IPS-11a (cell line): Measurements from ENCODE around the gene KIF6.

ENCODE experiments used
- H3K4me3 ChIP-seq: one replicate; pipeline ENCODE4 v1.5.1; 2013; ENCODE audit warnings: low read depth, low read length, control low read depth

KIF6 gene

DNA sequence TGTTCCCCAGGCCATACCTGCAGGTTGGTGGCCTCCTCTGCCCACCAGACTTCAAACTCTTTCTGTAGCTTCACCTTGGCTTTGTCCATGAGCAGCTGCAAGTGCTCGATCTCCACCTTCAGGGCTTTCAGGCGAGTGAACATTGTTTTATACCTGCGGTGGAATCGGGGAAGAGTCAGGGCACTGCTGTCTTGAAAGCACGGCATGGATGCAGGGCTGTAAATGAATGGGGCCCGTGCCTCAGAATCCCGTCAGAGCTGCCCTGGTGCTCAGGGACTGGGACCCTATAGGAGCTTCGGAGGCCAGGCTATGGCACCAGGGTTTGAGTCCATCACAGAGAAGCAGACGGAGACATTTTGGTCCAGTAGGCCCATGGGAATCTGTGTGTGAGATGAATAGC is 364.8 kb downstream of the KIF6 start:
- H3K4me3 ChIP-seq, result no peak overlapping the region

DNA sequence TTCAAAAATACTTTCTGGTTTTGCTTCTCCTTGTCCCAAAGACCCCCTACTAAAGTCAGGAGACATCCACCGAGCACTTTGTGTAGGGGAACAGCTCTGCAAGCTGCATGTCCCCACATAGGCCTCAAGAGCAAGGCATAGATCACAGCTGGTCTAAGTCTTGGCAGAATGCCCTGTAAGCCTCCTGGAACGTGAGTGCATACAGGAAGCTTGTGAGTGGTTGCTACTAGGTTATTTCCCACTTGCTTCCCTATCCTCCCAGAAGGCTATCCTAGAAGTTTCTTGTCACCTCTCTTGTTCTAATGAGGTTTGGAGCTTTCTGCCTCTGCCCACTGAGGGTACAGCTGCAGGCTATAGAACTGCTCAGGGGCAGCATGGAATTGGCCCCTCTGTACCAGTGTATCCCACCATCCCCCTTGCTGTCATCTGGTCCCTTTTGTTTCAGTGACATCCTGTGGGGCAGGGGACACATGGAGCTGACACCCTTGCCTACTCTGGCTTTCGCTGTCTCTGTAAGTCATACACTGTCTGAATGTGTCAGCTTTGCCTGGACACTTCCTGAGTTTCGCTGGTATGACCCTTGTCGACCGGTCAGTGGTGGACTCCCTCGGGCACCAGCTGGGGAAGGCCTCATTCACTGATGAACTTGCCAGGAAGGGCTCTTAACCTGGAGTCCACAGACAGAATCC is 367.1 kb downstream of the KIF6 start:
- H3K4me3 ChIP-seq, result no peak overlapping the region

DNA sequence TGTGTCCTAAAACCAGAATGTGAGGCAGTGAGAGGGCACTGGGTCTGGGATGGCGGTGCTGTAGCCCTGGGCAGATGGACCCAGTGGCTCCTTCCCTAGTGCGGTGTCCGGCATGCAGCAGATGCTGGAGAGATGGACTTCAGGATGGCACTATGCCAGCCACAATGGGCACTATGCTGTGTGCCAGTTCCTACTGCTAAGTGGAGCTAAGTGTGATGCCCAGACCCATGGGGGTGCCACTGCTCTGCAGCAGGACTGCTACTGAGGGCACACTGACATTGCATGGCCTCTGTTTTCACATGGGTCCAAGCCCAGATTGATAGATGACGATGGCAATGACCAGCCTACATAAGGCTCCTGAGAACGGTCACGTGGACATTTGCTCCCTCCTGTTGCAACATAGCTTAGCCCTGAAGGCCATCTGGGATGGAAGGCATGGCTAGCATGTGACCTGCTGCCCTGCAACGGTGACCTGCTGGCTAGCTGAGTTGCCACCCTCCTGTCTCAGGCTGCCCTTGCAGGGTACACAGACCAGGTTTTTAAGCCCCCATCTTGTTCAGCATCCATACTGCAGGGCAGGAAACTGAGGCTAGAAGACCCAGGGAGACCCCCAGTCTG is 371.4 kb downstream of the KIF6 start:
- H3K4me3 ChIP-seq, result no peak overlapping the region

DNA sequence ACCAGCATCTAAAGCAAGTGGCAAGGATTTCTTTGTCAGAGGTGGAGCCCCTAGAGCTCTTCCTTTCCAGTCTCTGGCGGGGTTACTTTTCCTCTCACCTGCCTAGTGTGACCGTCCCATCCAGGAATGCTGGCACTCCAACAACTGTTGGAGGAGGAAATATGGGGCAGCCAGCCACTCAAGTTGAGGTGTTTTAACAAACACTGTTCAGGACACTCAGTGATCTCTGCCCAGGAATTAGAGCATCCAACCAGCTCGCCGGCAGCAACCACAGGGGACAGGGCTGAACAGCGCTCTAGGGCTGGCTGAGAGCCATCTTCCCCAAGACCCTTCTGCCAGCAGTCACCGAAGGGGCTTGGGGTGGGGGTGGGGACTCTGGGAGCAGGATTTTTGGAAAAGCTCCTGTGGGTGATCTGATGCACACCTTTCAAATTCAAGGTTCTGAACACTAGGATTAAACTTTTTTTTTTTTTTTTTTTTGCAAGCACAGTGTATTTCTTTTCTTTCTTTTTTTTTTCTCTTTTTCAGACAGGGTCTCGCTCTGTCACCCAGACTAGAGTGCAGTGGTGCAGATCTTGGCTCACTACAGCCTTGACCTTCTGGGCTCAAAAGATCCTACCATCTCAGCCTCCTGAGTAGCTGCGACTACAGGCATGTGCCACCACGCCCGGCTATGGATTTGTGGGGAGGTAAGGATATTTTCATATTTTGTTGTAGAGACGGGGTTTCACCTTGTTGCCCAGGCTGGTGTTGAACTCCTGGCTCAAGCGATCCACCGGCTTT is 374.3 kb downstream of the KIF6 start:
- H3K4me3 ChIP-seq, result no peak overlapping the region

DNA sequence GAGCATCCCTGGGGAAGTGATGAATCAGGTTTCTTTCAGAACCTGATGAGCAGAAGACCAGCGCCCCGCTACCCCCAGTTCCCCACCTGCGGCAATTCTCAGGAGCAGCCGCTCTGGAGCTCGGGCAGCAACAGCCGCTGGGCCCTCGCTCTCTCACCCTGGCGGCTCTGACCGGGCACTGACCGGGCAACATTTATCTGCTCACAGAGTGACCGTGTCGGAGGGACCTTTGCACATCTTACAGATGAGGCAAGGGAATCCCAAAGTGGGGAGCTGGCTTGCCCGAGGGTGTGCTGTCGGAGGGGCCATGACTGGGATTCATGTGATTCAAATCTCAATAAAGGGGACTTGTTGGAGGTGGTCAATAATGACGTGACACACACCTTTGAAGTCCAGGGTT is 376.5 kb downstream of the KIF6 start:
- no peak overlapping the region for H3K4me3 ChIP-seq

DNA sequence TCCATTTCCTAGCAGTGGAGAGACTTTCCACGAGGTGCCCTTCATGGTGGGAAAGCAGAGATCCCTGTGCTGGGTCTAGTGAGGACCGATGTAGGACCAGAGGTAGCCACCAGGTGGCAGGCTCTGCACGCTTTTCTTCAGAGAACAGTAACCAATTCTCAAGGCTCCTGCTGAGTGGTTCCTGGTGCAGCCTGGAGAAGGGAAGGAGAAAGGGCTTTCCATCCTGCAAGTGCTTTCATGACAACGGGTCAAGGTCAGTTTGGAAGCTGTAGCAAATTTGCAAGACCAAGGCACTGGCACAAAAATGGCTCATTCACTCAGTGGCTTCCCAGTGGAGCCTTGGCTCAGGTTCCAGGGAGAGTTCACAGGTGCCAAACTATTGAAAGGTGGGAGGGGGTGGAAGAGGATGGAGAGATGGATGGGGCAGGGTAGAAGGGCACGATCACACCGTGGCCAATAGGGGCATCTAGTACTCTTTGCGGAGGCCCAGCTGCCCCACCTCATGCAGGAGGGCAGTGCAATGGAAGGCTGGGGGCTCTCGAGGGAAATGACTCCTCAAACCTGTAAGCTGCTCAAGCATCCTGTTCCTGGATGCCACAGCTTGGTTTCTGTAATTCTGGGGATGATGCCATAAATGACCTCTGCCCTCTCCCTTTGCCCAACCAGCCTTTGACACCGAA is 377.2 kb downstream of the KIF6 start:
- no peak overlapping the region for H3K4me3 ChIP-seq

DNA sequence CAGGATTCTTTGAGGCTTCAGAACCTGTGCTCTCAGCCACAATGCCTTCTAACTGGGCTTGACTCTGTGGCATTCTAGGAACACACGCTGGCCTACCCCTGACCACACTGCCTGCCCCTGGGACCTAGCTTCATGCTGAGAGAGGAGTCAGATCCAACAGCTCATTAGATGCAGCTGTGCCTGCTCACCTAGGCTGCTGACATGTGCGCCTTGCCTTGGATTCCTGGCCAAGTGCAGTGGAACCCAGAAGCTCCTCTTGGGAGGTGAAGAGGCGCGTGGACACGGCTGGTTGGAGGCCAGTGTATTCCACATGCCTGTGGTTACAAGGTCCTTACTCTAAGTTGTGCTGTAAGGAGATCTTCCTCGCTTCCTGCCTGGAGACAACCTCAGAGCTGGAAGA is 378.0 kb downstream of the KIF6 start:
- no peak overlapping the region for H3K4me3 ChIP-seq

DNA sequence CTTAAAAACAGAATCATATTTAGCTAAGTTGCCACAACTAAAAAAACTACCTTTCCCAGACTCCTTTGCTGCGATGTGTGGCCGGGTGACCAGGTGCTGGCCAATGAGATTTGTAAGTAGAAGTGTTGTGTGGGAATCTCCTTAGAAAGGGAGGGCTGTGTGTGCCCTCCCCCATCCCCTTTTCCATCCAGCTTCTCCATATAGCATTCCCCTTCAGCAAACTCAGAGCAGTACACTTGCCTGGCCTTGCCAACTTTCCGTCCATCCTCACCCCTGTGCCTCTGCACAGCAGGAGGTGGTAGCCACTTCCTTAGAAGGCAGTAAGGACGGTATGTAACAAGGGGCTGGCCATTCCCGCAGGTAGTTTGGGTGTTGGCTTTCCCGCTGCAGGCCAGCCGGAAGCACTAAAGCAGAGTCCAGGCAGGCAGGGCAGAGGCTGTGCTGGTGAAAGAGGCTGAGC is 380.4 kb downstream of the KIF6 start:
- H3K4me3 ChIP-seq, result no peak overlapping the region

DNA sequence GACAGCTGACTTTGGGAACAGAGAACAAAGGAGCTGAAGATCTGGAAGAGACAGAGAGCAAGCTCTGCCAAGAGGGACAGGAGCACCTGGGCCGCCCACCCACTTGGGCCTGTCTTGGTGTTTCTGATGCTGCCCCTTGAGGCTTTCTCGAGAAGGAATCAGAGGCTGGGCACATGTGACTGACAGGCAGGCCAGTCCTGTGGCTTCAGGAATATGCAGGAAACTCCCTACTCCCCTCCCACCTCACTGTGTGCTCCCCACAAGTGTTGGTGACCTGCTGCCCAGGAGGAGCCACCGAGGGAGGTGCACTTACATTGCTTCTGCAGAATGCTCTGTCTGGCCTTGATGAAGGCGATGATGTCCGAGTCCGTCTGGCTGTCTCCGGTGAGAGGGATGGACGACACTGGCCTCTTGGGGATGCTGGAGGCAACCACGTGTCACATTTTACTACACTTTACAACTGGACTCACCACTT is 381.8 kb downstream of the KIF6 start:
- H3K4me3 ChIP-seq, result no peak overlapping the region

DNA sequence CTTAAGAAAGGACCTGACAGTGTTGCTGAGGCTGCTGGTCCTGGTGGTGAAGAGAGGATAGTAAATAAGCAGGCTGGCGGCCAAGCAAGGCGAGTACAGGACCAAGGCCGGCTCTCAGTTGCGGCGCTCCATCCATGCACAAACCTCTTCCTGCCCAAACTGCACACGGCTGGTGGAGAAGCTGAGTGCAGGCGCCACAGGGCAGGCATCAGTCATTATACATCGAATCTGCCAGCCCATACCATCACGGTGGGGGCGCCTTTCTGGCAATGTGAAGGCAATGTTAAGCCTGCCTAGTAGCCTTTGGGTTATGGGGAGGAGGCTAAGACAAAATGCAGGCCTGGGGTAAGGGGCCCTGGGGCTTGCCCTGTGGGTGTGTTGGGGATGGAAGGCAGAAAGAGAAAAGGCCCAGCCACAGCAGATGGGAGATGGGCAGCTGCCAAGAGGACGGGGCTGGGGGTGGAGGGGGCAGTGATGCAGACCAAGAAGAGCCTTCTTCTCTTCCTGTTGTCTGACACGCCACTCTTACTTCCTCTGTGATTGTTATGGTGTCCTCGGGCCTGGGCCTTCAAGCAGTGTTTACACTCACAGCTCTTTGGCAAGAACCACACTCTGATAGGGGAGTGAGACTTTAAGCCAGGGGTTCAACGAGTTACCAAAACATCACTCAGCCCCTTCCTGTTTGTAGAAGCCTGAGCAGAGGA is 382.4 kb downstream of the KIF6 start:
- H3K4me3 ChIP-seq, result no peak overlapping the region

DNA sequence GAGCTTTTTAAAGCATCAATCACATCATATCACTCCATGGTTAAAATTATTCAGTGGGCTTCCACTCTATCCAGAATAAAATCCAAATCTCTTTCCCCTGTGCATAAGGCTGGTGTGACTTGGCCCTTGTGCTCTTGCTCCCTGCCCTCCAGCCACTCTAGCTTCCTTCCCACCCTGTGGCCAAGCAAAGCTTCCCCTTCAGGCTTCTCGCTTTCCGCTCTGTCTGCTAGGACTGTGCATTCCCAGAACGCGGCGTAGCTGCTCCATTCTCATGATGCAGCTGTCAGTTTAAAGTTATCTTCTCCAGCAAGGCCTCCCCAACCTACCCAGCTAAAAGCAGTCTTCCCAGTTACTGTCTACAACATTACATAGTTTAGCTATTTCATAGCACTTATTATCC is 383.3 kb downstream of the KIF6 start:
- H3K4me3 ChIP-seq, result no peak overlapping the region

DNA sequence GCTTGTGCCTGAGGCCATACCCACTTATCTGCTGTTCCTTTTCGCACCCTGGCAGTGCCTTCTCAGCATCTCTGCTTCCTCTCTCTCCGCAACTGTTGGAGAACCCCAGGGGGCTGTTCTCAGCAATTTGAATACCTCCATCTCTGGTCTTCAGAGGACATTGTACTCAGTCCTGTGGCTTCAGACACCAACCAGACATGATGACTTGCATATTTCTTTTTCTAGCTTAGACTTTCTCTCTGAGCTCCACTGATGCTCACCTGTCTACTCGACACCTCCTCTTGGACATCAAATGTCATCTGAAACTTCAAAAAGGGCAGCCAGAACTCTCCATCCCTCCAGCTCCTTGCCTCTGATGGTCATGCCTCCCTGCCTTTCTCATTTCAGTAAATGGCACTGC is 383.9 kb downstream of the KIF6 start:
- no peak overlapping the region for H3K4me3 ChIP-seq

DNA sequence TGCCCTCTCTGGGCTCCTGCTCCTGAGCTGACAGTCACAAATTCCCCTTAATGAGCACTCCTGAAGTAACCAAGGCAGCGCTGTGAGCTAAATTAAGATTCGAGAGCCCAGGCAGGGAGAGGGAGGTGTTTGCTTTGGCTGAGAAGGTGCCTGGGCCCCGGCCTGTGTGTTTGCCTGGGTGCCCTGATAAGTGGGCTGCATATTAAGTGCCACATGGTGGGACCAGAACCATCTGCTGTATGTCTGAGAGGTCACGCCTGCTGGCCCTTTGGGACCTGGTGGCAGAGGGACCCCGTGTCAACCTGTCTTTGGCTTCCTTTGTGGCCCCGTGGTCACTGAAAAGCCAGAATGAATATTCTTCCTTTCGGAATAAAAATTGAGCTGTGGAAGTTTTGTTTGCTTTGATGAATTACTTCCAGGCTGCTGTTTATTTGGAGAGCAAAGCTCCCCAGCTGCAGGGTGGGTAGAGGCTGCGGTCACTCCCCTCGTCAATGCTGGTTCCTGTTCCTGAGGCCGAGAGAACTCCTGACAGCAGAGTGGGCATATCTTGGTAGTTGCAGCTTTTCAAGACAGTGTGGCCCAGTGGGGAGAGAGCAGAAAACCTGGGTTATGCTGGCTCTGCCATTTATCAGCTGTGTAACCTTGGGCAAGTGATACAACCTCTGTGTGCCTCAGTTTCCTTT is 385.2 kb downstream of the KIF6 start:
- no peak overlapping the region for H3K4me3 ChIP-seq

DNA sequence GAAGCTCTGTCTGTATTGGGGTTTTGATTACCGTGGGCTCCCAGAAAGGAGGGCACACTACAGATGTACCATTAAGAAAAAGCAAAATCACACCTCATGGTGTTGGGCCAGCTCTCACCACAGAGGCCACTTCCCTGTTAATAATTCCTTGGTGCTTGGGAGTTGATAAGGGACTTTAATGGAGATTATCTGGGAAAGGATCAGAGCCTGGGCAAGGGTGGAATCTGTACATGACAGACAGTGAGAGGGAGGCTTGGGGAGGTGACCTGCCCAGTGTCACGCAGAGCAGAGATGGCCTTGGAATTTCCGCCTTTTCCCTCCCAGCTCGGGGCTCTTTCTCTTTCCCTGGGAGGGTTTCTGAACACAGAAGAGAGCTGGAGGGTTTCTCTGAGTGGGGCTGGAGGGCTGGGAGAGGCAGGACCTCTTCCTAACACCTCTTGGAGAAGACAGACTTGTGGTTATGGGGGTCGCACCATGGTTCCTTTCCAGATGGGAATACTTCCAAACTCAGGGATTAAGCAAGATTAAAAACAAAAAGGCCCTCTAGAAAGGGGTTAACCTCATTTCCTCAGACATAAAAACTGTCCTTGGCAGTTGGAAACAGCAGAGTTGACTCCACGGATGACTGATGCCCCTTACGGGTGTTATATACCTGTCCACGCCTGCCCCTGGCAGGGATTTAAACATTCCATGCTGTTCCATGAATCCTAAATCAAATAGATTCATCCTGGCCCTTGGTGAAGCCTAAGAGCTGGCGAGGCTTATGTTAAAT is 385.9 kb downstream of the KIF6 start:
- H3K4me3 ChIP-seq, result no peak overlapping the region

DNA sequence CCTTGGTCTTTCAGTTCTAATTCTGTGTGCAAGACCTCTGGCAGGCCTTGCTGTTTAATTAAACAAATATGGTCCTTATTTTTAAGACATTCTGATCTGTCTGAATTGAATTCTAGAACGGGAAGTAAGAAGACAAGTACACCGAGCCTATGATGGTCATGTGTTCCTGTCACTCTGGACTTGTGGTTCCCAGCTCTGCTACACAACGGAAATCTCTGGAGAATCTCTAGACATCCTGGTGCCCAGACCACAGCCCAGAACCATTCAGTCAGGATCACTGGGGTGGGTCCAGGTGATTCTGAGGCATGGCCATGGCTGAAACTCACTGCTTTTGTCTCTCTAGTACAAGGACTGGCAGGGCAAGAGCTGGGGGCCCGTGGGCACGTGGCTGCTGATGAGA is 386.8 kb downstream of the KIF6 start:
- H3K4me3 ChIP-seq, result no peak overlapping the region

DNA sequence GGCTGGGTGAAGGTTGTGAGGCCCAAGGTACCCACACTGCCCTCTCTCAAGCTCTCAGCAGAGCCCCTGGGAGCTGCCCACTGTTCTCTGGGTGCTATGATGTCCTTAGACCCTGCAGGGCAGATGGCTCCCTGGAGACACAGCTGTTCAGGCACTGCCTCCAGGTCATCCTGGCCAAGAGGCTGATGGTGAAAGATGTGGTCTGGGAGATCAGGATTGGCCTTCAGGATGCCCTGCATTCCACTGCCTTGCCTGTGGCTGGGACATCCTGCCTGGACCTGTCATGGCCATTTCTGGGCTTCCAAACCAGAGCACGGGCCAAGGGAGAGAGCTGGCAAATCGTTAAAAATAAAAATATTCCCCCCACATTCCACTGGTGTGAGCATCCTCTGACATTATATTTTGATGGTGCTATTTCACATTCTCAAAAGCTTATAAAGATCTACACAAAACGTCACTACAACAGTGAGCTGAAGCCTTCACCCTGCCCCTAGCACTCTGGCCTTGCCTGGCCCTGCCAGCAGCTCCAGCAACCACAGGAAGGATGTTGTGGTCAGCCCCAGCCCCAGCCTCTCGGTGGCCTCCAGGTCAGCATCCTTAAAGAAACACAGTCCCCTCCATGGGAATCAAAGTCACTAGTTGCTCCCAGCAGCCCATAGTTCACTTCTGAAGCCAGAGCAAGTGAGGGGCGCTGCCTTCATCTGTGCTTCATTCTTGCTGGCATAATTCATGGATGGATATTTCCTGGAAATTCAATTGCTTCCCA is 389.2 kb downstream of the KIF6 start:
- H3K4me3 ChIP-seq, result no peak overlapping the region

DNA sequence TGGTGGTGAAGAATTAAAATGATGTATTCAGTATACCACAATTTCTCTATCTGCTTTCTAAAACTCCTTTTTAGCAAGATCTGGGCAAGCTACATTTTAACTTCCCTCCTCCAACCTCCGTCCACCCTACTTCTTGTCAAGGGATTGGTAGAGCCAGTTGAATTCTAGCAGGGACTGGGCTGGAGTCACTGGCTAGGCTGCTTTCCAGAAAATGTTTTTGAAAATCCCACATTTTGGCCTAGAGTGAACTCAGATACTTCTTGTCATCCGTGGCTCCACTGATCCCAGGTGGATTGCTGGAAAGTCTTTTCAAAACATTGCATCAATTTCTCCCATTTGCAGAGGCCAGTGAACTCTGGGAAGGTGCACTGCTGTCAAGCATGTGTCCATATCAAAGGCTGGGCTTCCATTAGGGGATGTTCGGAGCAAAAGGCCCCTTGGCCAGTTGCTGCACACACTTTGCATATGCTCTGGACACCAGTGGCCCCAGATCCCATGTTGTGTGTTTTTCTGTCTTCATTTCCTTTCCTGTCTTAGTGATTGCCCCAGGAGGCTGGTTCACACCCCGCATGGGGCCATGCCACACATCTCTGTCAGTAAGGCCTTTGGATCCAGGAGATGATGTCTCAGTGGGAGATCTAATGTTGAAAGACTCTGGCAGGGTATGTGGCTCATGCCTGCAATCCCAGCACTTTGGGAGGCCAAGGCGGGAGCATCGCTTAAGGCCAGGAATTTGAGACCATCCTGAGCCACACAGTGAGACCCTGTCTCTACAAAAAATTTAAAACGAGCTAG is 391.4 kb downstream of the KIF6 start:
- no peak overlapping the region for H3K4me3 ChIP-seq

DNA sequence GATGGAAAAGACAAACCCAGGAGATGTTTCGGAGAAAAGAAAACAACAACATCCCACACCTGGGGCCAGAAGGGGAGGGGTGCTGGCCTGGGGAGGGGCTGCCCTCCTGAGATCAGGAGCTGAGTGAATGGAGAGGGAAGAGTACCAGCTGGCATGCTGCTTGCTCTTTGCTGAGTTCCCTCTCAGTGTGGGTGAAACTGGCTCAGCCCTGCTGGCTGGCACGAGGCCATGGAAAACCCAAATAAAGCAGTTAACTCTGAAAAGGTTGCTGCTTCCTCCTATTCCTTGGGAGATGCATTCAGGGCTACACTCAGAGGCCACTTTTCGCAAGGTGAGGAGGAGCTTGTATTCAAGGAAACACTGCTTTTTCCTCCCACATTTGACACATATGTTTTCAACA is 394.7 kb downstream of the KIF6 start:
- H3K4me3 ChIP-seq, result no peak overlapping the region
